Measurements from ENCODE around the gene NAT9.

NAT9 gene, protein sequence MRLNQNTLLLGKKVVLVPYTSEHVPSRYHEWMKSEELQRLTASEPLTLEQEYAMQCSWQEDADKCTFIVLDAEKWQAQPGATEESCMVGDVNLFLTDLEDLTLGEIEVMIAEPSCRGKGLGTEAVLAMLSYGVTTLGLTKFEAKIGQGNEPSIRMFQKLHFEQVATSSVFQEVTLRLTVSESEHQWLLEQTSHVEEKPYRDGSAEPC

DNA sequence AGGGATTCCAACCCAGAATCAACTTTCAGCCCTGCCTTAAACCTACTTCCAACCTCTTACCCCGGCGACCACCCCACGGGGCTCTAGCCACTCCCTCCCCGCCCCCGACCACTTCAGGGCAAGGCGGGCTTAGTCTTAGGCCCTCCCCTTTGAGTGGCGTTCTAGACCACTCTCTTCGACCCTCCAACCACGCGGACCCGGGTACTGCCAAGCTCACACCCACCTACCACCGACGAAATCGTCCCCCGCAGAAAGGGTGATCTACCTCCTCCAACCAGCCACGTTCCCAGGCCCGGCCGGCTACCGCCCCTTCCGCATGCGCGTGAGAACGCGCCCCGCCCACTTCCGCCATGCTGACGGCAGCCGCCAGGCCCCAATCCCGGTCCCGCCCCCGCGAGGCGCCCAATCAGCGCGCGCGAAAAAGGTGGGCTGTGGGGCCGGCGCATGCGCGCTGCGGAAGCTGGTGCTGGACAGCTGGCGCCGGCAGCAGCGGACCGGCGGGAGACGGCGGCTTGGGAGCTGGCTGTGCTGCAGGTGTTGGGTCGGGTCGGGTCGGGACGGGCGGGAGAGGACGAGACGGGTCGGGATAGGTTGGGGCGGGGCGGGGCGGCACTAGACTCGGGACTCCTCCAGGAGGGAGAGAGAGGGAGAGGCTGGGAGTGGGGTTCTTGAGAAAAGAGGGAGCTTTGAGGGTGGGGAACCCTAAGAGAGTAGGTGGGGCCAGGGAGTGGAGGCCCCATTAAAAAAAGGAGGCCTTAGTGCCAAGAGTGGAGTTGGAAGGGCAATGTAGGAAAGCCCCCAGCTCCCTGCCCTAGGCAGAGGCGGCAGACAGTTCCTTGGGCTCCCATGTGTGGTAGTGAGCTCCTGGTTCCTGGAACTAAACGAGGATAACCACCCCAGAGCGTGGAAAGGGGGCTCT, at the start of gene NAT9:
NAT9 (minus strand) TSS at position 302 of the 919 bp plus-strand sequence. CDS start 647 bp downstream, outside the sequence.
- in situ Hi-C loops (cut with HindIII; ENCODE audit: low sequenced_read_pairs), result no loop called here

DNA sequence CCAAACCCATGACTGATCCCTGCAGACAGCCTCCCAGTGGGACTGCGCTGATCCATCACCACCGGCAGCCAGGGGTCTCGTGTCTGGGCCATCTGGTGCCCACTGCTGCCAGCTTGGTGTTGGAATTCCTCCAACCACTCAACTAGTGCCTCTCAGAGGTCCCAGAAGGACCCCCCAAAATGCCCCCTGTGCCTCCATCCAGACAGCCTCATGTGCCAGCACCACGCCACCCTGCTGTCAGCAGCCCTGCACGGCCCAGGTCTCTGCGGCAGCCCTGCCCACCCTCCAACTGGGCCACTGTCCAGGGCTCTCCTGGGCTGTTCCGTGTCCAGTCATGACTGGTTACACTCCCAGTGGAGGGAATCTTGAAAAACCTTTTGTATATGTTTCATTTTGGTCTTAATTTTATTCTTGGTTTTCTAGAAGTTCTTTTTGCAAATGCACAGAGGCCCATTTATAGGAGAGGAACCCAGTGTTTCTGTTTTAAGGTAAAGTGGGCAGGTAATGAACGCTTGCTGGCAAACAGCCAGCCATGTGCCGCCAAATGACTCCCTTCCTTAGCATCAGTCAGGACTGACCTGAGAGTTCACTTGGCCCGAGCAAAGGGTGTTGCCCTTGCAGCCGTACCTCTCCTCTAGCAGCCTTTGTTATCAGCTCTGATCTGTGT, 48.9 kb upstream of the NAT9 start:
- in situ Hi-C loops (cut with HindIII; ENCODE audit: low sequenced_read_pairs), result no loop called here

DNA sequence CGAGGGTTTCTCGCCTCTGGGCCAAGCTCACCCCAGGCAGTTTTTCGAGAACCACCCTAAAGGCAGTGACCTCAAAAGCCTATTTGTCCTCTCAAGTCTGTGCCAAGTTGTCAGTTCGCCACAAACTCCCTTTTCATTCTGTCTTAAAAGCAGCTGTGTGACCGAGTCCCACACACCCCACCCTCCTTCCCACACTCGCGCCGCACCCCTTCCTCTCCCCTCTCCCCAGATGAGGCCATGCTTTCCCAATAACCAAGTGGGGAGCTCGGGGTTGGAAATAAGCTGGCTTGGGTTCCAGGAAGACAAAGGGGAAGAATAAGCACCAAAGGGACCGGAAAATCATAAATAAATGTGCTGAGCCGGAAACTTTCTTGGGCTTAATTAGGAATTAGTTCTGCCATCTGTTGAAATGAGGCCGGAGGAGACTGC, 46.8 kb upstream of the NAT9 start:
- in situ Hi-C loops (cut with HindIII; ENCODE audit: low sequenced_read_pairs), result no loop called here

DNA sequence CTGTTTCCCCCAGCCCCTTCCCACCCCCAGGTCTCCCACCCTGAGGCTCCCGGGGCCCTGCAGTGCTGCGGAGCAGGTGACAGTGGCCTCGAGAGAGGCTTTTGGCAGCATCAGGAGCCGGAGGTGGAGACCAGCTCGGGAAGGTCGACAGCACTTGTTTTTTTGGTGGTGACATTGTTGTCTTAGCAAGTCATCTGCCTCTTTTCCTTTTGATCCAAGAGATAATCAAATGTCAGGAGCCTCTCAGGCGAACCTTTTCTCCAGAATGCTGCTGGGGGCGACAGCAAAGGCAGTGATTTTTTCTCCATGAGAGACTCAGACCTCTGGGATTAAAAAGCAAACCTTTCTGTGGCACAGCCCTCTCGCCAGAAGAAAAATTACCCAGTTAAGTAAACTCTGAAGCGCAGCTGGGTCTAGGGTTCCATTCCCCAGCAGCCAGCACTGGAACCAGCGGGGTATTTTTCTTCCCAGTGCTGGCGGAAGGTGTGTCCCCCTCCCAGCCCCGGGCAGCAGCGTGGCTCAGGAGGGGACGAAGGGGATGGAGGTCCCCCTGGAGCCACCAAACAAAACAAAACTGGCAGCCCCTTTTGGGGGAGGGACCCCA, 46.3 kb upstream of the NAT9 start:
- in situ Hi-C loops (cut with HindIII; ENCODE audit: low sequenced_read_pairs), result no loop called here

DNA sequence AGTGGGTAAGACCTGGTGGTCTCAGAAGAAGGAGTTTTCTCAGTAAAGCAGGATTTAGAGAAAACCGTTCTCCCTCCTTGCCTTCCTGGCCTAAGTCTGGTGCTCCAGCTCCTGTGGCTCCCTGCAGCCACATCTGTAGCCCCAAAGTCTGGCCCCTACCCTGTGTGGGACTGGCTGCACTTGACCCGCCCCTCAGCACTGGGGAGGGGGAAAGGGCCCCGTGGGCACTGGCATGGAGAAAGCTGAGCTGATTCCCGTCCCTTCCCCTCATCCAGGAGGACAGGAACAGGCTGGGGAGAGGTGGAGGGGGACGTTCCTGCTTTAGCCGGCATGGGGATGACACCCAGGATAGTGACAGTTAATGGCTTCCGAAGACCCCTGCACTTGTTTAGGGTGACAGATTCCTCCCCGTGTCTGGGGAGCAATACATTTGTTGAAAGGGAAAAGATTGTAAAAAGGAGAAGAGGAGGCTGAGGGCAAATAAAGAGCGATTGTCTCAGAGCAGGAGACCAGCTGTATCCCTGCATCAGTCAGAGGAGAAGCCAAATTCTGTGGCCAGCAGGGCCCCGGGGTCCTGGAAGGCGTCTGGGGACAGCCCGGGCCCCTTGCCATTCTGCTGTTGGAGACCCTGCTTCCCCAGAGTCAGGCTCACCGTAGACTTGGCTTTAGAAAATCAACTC, 45.6 kb upstream of the NAT9 start:
- in situ Hi-C loops (cut with HindIII; ENCODE audit: low sequenced_read_pairs), result no loop called here

DNA sequence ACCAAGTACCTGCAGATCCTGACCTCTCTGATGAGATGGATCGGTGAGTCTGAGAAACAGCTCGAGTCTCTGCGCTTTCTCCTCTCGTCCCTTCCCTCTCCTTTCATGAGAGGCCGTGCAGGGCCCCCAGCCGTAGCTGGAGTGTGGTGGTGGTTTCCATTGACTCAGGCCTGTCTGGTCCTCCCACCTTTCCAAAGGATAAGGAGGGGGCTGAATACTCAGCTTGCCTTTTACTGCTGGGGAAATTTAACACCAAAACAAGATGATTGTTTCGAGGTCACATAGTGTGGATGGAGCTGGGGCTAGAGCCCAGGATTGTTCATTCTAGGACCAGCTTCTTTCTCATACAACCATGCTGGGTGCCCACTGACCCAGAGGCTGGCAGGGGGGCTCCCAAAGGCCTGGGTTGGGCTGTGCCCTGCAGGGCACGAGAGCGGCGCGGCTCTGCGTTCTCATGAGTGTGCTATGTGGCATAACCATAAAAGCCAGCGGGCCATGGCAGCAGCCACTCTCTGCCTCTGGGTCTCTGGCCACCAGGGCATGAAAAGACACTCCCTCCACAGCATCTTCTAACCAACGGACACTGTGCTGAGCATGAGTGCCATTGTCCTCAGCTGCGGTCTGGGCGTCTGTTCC, 43.8 kb upstream of the NAT9 start:
- in situ Hi-C loops (cut with HindIII; ENCODE audit: low sequenced_read_pairs), result no loop called here

DNA sequence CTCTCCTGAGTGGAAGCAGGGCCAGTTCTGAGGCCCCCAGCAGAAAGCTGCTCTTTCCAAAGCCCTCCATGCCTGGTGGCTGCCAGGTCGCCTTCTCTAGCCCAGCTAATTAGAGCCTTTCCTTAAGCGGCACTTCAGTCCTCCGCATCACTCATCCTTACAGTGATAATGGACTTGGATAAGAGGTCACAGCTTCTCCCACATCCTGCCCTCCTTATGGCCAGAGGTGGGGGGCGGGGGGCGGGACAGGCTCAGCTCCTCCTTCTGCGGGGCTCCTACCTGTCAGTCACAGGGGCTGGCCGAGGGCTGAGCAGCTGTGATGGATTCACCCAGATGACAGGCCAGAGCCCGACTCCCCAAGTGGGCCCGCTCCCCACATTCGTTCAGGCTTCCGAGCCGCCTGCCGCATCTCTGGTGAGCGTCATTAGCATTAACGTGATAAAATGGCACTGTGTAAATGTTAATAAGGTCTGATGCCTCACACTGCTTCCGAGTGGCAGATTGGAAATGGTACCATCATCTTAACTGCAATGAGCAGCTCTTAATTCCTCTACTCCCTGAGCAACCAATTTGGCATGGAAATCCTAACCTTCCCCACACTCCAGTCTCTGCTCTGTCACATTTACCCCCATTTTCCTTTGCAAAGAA, 42.3 kb upstream of the NAT9 start:
- in situ Hi-C loops (cut with HindIII; ENCODE audit: low sequenced_read_pairs), result no loop called here

DNA sequence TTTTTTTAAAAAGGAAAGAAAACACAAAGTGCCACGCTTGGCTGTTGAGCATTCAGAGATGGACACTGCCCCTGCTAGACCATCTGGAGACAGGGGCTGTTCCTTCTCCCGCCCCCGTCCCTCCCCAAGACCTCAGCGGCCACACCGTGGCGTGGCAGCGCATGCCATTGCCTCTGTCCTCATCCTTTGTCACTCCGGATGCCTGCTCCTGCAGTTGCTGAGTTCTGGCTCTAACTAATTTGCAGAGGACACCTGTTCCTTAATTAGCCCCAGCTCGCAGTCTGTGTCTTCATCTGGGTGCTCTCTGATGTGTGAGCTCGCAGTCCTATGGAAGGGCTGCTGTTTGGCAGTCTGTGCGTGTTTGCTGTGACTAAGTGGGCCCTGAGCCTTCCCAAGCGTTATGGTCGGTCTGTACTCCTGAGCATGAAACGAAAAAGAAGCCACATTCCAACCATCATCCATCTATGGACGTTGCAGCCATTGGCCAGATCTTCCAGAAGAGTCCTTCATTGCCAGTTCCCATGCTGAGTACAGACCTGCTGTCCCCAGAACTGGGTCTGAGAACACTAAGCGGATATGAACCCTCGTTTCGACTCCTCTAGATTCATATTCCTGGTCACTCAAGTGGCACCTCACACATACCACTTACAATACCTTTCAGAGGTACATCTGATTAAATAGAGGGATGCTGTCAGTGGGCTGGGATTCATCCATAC, 40.9 kb upstream of the NAT9 start:
- in situ Hi-C loops (cut with HindIII; ENCODE audit: low sequenced_read_pairs), result no loop called here

DNA sequence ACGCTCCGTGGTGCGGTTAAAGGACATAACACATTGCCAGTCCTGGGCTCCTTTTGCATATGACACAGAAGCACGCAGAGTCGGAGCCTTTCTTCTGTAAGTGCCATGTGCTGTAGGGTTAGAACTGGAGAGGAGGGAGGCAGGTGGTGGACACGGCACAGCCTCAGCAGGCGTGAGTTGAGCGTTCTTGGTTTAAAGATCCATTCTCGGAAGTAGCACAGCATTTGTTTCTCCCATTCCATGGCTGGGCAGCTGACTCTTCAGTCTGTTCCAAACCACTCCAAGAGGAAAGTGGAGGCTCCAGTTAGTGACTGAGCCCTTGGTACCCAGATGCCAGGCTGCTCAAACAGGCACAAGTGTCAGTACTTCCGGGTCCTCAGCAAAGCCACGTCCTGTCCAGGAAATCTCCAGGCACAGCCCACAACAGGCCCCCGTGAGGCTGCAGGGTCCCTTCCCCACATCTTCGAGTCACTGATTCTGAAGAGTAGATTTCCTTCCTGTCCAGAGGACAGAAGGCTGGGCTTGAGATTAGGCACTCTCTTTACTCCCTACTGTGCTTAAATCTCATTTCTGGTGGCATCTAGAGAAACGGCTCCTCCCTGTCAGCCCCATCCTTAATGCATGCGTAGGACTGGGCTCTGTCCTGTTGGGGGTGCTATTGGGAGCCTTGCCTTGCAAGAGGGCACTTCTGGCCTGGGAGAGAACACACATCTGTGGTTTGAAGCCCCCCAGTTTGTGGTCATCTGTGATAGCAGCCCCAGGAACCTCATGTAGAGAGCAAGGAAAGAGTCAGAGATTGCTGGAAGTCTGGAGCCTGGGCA, 39.6 kb upstream of the NAT9 start:
- in situ Hi-C loops (cut with HindIII; ENCODE audit: low sequenced_read_pairs), result no loop called here

DNA sequence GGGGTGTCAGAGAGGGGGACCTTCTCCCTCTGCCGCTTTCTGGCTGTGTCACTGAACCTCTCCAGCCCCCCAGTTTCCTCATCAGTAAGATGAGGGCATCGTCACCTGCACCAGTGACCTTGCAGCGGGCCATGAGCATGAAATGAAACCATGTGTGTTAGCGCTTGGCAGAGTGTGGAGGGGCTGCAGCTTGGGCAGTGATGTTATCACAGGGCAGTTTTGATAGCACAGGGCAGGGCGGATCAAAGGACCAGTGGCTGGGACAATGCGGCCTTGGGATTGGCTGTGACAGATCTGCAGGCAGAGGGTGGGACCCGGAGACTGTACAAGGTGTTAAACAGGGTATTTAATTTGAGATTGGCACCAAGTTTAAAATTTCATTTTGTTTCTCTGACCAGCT, 38.9 kb upstream of the NAT9 start:
- in situ Hi-C loops (cut with HindIII; ENCODE audit: low sequenced_read_pairs), result no loop called here

DNA sequence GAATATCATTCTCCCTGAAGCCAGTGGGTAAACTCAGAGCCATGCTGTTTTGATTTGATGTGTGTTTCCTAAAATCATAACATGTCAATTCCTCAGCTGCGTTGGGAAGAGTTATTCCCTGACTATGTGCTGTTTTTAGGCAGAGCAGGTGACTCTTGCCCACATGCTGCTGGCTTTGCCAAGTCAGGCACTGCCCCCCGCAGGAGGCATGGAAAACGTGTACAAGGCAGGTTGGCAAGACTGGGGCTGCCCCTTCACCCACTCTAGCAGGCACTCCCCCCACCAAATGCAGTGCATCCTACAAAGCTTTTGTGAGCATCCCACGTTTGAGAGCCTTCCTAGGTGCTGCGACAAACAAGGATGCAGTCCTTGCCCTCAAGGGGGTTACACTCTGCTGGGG, 38.3 kb upstream of the NAT9 start:
- in situ Hi-C loops (cut with HindIII; ENCODE audit: low sequenced_read_pairs), result loop anchor here (5.0 kb wide), 1 partner anchor 73 kb away; no protein-coding TSS in a partner anchor

DNA sequence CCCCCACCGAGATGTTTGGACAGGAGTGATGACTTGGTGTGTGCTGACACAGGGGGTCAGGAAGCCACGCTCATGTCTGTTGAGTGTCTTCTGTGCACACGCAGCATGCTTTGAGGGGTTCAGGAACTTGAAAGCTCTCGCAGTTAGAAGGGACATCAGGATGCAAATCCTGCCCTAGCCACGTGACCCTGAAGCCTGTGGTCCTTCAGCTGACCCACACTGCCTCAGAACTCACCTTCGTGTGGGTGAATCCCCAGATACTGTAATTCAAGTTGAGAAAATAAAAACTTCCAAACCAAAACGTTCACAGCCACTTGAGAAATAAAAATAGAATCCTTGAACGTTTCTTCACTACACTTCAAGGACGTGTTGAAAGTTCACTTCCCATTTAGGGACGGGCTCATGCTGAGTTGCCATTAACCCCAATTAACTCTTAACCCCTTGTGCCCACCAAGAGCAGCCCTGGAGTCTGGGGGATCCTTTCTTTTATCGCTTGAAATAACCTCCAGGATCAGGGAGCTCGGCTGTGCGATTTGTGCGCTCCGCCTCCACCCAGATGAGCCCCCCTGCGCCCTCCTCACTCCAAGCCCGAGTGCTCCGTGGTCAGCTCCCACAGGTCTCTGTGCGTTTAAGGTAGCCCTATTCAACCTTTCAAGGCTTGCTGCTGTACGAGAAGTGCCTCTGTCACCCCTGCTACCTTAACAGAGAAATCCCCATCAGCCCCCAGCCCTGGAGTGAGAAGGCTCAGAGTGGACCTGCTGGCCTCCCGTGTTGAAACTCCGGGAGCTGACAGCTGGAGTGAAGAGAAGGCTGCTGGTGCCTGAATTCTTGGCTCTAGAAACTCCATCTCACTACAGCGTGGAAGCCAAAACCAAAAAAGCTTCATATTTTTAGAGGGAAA, 36.2 kb upstream of the NAT9 start:
- in situ Hi-C loops (cut with HindIII; ENCODE audit: low sequenced_read_pairs), result loop anchor here (5.0 kb wide), 1 partner anchor 75 kb away; no protein-coding TSS in a partner anchor

DNA sequence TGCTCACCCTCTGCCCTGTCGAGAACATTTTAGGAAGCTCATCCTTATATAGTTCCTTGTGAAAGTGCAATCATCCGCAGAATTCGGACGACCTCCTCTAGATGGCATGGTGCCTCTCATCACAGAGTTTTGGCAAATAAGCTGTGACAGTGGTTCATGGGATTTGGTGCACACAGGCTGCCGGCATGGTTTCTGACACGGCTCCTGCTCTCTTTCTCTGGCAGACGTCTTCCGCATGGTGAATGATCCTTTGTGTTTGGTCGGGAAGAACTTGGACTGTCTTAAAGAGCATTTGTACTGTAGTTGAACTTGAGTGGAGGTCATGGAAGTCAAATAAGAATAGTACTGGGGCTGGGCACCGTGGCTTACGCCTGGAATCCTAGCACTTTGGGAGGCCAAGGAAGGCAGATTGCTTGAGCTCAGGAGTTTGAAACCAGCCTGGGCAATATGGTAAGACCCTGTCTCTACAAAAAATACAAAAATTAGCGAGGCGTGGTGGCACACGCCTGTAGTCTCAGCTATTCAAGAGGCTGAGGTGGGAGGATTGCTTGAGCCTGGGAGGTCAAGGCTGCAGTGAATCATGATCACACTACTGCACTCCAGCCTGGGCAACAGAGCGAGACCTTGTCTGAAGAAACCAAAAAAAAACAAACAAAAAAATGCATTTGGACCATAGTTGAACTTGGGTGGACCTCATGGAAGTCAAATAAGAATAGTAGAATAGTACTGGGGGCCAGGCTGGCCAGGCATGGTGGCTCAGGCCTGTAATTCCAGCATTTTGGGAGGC, 34.7 kb upstream of the NAT9 start:
- in situ Hi-C loops (cut with HindIII; ENCODE audit: low sequenced_read_pairs), result loop anchor here (5.0 kb wide), 1 partner anchor 76 kb away; no protein-coding TSS in a partner anchor

DNA sequence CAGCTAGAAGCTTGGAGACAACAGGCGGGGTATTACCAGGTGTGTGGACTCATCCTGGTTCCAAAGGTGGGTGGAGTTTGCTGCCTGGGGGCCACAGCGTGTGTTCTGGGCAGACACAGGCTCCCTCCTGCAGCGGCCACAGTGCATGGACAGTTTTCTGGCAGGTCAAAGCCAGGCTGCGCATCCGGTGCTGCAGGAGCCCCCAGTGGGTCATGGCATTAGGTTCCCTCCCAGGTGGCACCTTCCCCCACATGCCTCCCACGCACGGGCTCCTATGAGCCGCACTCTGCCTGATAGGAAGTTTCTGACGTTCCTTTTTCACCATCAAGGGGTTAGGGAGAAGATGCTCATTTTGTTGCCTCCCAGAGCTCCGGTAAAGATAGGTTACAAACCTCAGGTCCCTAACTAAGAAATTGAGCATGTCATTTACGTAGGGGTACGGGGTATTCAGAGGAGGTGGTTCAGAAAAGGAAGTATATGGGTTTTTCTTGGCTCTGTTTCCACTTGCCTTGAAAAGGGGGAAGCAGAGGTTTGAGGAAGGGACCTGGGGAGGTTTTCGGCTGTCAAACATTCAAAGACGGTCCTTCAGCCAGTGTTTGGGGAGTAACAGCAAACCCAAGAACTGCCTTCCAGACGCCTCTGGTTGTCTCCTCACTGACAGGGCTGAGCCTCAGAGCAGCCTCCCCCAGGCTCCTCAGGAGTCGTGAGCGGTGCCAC, 32.7 kb upstream of the NAT9 start:
- in situ Hi-C loops (cut with HindIII; ENCODE audit: low sequenced_read_pairs), result loop anchor here (5.0 kb wide), 1 partner anchor 38 kb away; no protein-coding TSS in a partner anchor

DNA sequence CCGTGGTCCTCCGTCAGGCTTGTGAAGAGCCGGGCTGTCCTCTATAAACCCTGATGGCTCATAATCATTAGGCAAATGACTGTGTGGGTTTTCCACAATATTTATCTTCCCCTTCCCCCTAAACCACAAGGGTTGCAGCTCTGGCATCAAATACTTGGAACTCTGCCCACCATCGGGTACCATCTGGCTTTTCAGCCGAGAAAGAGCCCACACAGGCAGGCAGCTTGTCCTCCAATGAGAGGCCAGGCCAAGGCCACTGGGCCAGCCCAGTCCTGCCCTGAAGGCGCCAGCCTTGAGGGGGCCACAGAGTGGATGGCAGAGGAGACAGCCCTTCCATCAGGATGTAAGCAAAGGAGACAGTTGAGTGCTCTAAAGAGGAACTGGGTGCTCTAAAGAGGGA, 31.8 kb upstream of the NAT9 start:
- in situ Hi-C loops (cut with HindIII; ENCODE audit: low sequenced_read_pairs), result loop anchor here (5.0 kb wide), 1 partner anchor 39 kb away; no protein-coding TSS in a partner anchor

Data from endothelial cell of hepatic sinusoid (primary cell).